H1 (cell line): ENCODE results near the gene ENKUR. TPM values are rescaled to one million over a fixed set of nuclear protein-coding genes. Genes with fewer than 3 reads are reported as not detected.

Experiments used
- CTCF ChIA-PET: fragments of 300-600 bp; sonication (Branson Sonifier 250); formaldehyde crosslinking; loops from one replicate; lab custom pipeline; 2021; ENCODE audit not compliant: partially characterized antibody; lab: Charles Lee
- POLR2A ChIA-PET: fragments of 300-600 bp; sonication (Branson Sonifier 250); formaldehyde crosslinking; loops from one replicate; lab custom pipeline; 2021; ENCODE audit warnings: inconsistent platforms; ENCODE audit not compliant: partially characterized antibody; lab: Charles Lee
- DNase-seq, 2 experiments: peaks; one replicate each; pipeline versions ENCODE4 v3.0.0 to v3.0.0-alpha.2; 2010 to 2022; ENCODE audit warnings: low spot score in 2 of 2, low read depth in 1 of 2, mixed read lengths in 1 of 2
- FAIRE-seq: peaks from 2 replicates; lab custom pipeline; 2011; peaks lifted over from hg19 to GRCh38; lab: Jason Lieb, UNC
- H2AFZ ChIP-seq: 2 replicates; pipeline ENCODE4 v1.8.1; 2012; ENCODE audit warnings: low read length, inconsistent platforms
- H2AK5ac ChIP-seq: 2 replicates; pipeline ENCODE4 v1.6.1; 2013; ENCODE audit warnings: low read depth, low read length
- H2BK120ac ChIP-seq: replicated peaks from 2 replicates; pipeline ENCODE3; 2013; ENCODE audit warnings: low read depth, low read length, inconsistent platforms
- H2BK12ac ChIP-seq: 2 replicates; pipeline ENCODE4 v1.6.1; 2013; ENCODE audit warnings: low read depth, low read length
- H2BK15ac ChIP-seq: 2 replicates; pipeline ENCODE4 v1.6.1; 2013; ENCODE audit warnings: low read length
- H2BK20ac ChIP-seq: 2 replicates; pipeline ENCODE4 v1.6.1; 2013; ENCODE audit warnings: low read length
- H2BK5ac ChIP-seq: 2 replicates; pipeline ENCODE4 v1.6.1; 2013; ENCODE audit warnings: low read depth, low read length
- H3K14ac ChIP-seq: 2 replicates; pipeline ENCODE4 v1.6.1; 2013; ENCODE audit warnings: inconsistent platforms; ENCODE audit not compliant: insufficient read length
- H3K18ac ChIP-seq: 2 replicates; pipeline ENCODE4 v1.6.1; 2013; ENCODE audit warnings: low read length; ENCODE audit errors: extremely low read depth
- H3K23ac ChIP-seq: 2 replicates; pipeline ENCODE4 v1.6.1; 2013; ENCODE audit warnings: inconsistent platforms; ENCODE audit not compliant: insufficient read length
- H3K23me2 ChIP-seq: 2 replicates; pipeline ENCODE4 v1.6.1; 2013; ENCODE audit warnings: low read depth, low read length
- H3K27ac ChIP-seq: 2 replicates; pipeline ENCODE4 v1.6.1; 2011; ENCODE audit warnings: low read depth, low read length, inconsistent platforms
- H3K27me3 ChIP-seq, 4 experiments: replicated peaks in 1 of 4; 1 replicate in 1 of 4; 2 replicates in 3 of 4; pipeline versions ENCODE4 v1.6.1 to v1.8.1; 2011 to 2013; ENCODE audit warnings: low read length in 3 of 4, mild to moderate bottlenecking in 3 of 4, inconsistent platforms in 2 of 4, mixed read lengths in 2 of 4, moderate library complexity in 1 of 4; ENCODE audit not compliant: control insufficient read depth in 3 of 4, insufficient read depth in 3 of 4; ENCODE audit errors: extremely low read depth in 1 of 4
- H3K36me3 ChIP-seq, 4 experiments: 2 replicates each; pipeline versions ENCODE4 v1.6.1 to v1.8.1; 2011 to 2013; ENCODE audit warnings: mild to moderate bottlenecking in 4 of 4, low read length in 3 of 4, moderate library complexity in 2 of 4, control low read depth in 1 of 4, inconsistent platforms in 1 of 4; ENCODE audit not compliant: insufficient read depth in 4 of 4, control insufficient read depth in 2 of 4
- H3K4ac ChIP-seq: replicated peaks from 2 replicates; pipeline ENCODE3; 2013; ENCODE audit warnings: low read length, low read depth, mixed read lengths, inconsistent platforms; ENCODE audit not compliant: insufficient read length
- H3K4me1 ChIP-seq, 4 experiments: replicated peaks in 1 of 4; 1 replicate in 1 of 4; 2 replicates in 3 of 4; pipeline versions ENCODE4 v1.6.1 to v1.8.1; 2011 to 2013; ENCODE audit warnings: low read length in 3 of 4, inconsistent platforms in 2 of 4, mixed read lengths in 1 of 4; ENCODE audit not compliant: insufficient read depth in 4 of 4, control insufficient read depth in 3 of 4
- H3K4me2 ChIP-seq, 2 experiments: 2 replicates each; pipeline versions ENCODE4 v1.6.1 to v1.8.1; 2011 to 2013; ENCODE audit warnings: low read depth in 2 of 2, low read length in 2 of 2, control low read depth in 1 of 2, inconsistent platforms in 1 of 2, mild to moderate bottlenecking in 1 of 2; ENCODE audit not compliant: insufficient read depth in 1 of 2
- H3K4me3 ChIP-seq, 4 experiments: fragments of 200-600, 300-600 bp in 1 of 4; sonication (generic), shearing (Covaris generic), sonication (Bioruptor Twin) in 1 of 4; 2 replicates each; pipeline versions ENCODE4 v1.5.1 to v1.8.1; 2011 to 2016; ENCODE audit warnings: low read length in 4 of 4, low read depth in 3 of 4, control low read depth in 2 of 4, inconsistent platforms in 2 of 4, mild to moderate bottlenecking in 2 of 4, mixed read lengths in 1 of 4, moderate library complexity in 1 of 4; ENCODE audit not compliant: insufficient read depth in 2 of 4; ENCODE audit errors: extremely low read depth in 1 of 4
- H3K56ac ChIP-seq: replicated peaks from 2 replicates; pipeline ENCODE3; 2013; ENCODE audit warnings: low read depth, mild to moderate bottlenecking, mixed read lengths, low read length, inconsistent platforms; ENCODE audit not compliant: insufficient read length
- H3K79me1 ChIP-seq: 2 replicates; pipeline ENCODE4 v1.6.1; 2013; ENCODE audit warnings: low read depth, low read length, control low read depth
- H3K79me2 ChIP-seq, 2 experiments: 2 replicates each; pipeline versions ENCODE4 v1.6.1 to v1.8.1; 2012 to 2013; ENCODE audit warnings: low read length in 2 of 2, mild to moderate bottlenecking in 2 of 2, inconsistent platforms in 1 of 2; ENCODE audit not compliant: insufficient read depth in 2 of 2, control insufficient read depth in 1 of 2
- H3K9ac ChIP-seq, 4 experiments: replicated peaks in 1 of 4; 1 replicate in 1 of 4; 2 replicates in 3 of 4; pipeline versions ENCODE4 v1.6.1 to v1.8.1; 2011 to 2013; ENCODE audit warnings: low read depth in 3 of 4, low read length in 3 of 4, control low read depth in 2 of 4, mild to moderate bottlenecking in 2 of 4, moderate library complexity in 2 of 4, inconsistent platforms in 1 of 4; ENCODE audit errors: extremely low read depth in 1 of 4
- H3K9me3 ChIP-seq, 2 experiments: 2 replicates each; pipeline versions ENCODE4 v1.6.1 to v1.8.1; 2012 to 2013; ENCODE audit warnings: mild to moderate bottlenecking in 2 of 2, moderate library complexity in 2 of 2, control low read depth in 1 of 2, inconsistent platforms in 1 of 2, low read depth in 1 of 2, low read length in 1 of 2, mixed read lengths in 1 of 2; ENCODE audit not compliant: insufficient read depth in 2 of 2
- H4K20me1 ChIP-seq, 2 experiments: replicated peaks in 1 of 2; 2 replicates each; pipeline versions ENCODE3 to v1.8.1; 2011 to 2013; ENCODE audit warnings: inconsistent platforms in 2 of 2, low read length in 2 of 2, mild to moderate bottlenecking in 1 of 2; ENCODE audit not compliant: insufficient read depth in 2 of 2, control insufficient read depth in 1 of 2
- H4K5ac ChIP-seq: 2 replicates; pipeline ENCODE4 v1.6.1; 2013; ENCODE audit warnings: low read length, low read depth, mixed read lengths, inconsistent platforms; ENCODE audit not compliant: insufficient read length
- H4K8ac ChIP-seq: 2 replicates; pipeline ENCODE4 v1.8.0; 2013; ENCODE audit warnings: mild to moderate bottlenecking, moderate library complexity, low read length, inconsistent platforms; ENCODE audit not compliant: insufficient read depth; ENCODE audit errors: extremely low read depth
- H4K91ac ChIP-seq: replicated peaks from 2 replicates; pipeline ENCODE3; 2013; ENCODE audit warnings: low read length, mixed read lengths, inconsistent platforms; ENCODE audit not compliant: insufficient read length
- CREB1 ChIP-seq: IDR thresholded peaks from 2 replicates; pipeline ENCODE4 v1.6.1; 2012; ENCODE audit warnings: inconsistent platforms
- WGBS, 2 experiments: shearing (Covaris generic) in 1 of 2; methylation state at CpG; one replicate each; pipeline versions ENCODE4 v1.1.6 to v1.1.7; 2013 to 2015; ENCODE audit warnings: low lambda C conversion rate in 2 of 2, mixed read lengths in 2 of 2, inconsistent platforms in 1 of 2, low coverage in 1 of 2, missing lambda C conversion rate in 1 of 2; ENCODE audit not compliant: insufficient replicate concordance in 2 of 2, insufficient coverage in 1 of 2, insufficient read length in 1 of 2; ENCODE audit errors: extremely low coverage in 1 of 2, missing lambda C conversion rate in 1 of 2; 5-methylcytosine and 5-hydroxymethylcytosine counted together
- polyA plus RNA-seq, 7 experiments: library from polyadenylated mRNA; depleted of rRNA in 3 of 7; stranded (reverse) in 5 of 7; unstranded in 2 of 7; fragments of >200 nt in 5 of 7; fragments of 200-250 nt in 2 of 7; gene quantifications; 1 replicate in 5 of 7; 2 replicates in 1 of 7; 4 replicates in 1 of 7; pipeline versions ENCODE4 v1.2.1 to v1.2.3, GENCODE V29; 2011 to 2013; ENCODE audit warnings: missing spikeins in 2 of 7, mixed read lengths in 2 of 7
- total RNA-seq: library from RNA; stranded (reverse); fragmentation: NEBNext Ultra II Directional; extraction: Animal tissue kit (Norgen Biotek cat#: 25700); gene quantifications from 2 replicates; pipeline ENCODE4 v1.2.1, GENCODE V29; 2021

ENKUR gene
- total and polyA plus RNA-seq, 2 of the 8 experiments (the other 6 are each of a cell fraction or from before 2014, with no cell fraction given), result not detected

DNA sequence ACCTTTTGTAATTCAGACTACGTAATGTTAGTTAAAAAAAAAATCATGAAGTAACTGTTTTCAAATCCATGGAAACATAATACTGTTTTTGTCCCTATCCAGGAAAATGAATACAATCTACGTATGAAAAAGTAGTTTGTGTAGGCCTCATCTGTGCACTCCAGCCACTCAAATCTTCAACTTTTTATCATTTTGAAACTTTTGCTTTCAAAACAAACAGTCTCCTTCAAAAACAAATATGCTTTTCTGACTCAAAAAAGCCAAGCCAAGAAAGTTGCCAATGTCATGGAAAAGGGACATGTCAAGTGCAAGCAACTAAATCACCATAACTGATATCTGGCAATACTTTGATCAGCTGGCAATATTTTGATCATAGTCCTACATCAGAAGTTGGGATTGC, 13.6 kb upstream of the ENKUR start:
- CTCF ChIA-PET, result interaction anchor here (0.9 to 1.3 kb wide), 2 partner anchors 25 to 51 kb away, joined by 3 to 5 read pairs; no protein-coding TSS in a partner anchor
- Histone ChIP-seq H3K4ac (no peak overlapping the region), H3K79me2 (no peaks in the 10 kb centered on the region)
- POLR2A ChIA-PET, result no interaction called here
- no peak for TF ChIP-seq CREB1
- TF ChIP-seq, all 59 proteins: peak for 0
- Histone ChIP-seq H3K4me3 (no peak overlapping the region), H2BK20ac (no peak overlapping the region), H3K14ac (no peak overlapping the region), H2BK120ac (no peak overlapping the region), H4K5ac (no peak overlapping the region), H2BK15ac (no peak overlapping the region), H3K27ac (no peak overlapping the region), H4K8ac (no peak overlapping the region), H3K9me3 (no peaks in the 10 kb centered on the region), H2BK5ac (no peak overlapping the region), H4K91ac (no peak overlapping the region), H4K20me1 (no peaks in the 10 kb centered on the region), H3K23me2 (no peaks in the 10 kb centered on the region), H3K9ac (no peak overlapping the region), H3K27me3 (no peaks in the 10 kb centered on the region), H3K36me3 (no peaks in the 10 kb centered on the region), H2AK5ac (no peak overlapping the region), H3K56ac (no peak overlapping the region), H3K18ac (no peak overlapping the region), H3K4me2 (no peak overlapping the region), H2BK12ac (no peak overlapping the region), H3K4me1 (no peaks in the 10 kb centered on the region), H3K79me1 (no peaks in the 10 kb centered on the region), H2AFZ (no peak overlapping the region), H3K23ac (no peak overlapping the region)
- FAIRE-seq (no peak), DNase-seq (no peak)
- 87% methylated on average over 2 of the region's 2 CpGs; no CpG with 5 or more reads in 1 of the 2 experiments for WGBS, 2 experiments
